ENCODE results near the gene CLEC10A.
A peak's percentile ranks its signal among the peaks of the same experiment; 100 is the strongest.

Gene CLEC10A

GRCh38 chr17:7046127-7046724 is 33.8 kb downstream of the CLEC10A start:
- TF ChIP-seq CTCF (IDR thresholded peaks at IDR 0.05; ENCODE audit: low read depth, low read length) = no peak
- no peak overlapping the region for H3K4me3 ChIP-seq (ENCODE audit: low read depth, low read length)

DNA sequence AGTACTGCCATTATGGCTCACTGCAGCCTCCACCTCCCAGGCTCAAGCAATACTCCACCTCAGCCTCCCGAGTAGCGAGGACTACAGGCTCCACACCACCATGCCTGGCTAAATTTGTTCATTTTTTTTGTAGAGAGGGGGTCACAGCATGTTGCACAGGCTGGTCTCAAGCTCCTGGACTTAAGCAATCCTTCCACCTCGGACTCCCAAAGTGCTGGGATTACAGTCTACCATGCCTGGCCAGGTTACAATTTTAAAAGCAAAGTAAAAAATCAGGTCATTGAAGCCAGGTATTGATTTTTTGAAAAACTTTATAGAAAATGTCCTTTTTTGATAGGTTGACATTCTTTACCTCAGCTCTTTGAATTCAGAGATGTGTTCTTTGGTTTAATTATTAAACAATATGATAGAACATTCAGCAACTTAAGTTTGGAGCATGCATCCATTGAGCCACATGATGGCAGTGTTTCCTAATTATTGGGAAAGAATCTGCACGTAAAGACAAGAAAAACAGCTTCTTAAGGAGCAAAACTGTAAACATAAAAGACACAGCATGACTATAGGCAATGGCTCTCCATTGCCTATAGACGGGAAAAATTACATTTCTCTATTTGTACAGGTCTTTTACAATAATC is 34.4 kb downstream of the CLEC10A start:
- peak; percentile 47; the same call in 1 of the 2 replicates for TF ChIP-seq CTCF (IDR thresholded peaks at IDR 0.05; ENCODE audit: low read depth, low read length)
- no peak overlapping the region for H3K4me3 ChIP-seq (ENCODE audit: low read depth, low read length)

DNA sequence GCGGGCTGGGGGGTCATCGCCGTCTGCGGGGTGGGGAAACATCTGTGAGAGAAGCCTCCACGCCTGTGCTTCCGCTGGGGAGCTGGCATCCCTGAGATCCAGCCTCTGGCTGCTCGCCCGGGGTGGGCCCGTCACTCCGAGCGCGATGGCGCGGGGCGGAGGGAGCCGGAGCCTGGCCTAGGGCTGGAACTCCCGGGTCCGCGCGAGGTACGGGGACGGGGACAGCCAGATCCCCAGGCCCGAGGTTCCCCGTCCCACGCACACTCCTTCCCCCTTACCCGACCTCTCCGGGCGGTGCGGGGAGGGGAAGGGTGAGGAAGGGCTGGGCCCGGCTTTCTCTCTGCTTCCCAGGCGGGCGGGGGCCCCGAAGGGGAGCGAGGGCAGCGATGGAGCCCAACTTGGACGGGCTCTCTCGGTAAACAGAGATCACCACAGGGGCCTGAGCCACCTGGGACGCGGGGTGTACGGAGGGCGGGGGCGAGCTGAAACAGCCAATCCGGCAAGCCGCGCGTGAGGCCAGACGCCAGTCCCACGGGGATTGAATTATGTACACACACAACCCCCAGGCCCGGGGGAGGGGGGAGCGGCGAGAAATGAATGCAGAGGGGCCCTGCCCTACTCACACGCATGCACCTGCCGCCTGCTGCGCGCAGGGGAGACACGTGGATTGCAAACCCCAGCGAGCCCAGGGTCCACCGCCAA is 36.4 kb downstream of the CLEC10A start, which contains the start of gene SLC16A11:
SLC16A11 (minus strand) TSS at position 596 of the 702 bp plus-strand sequence; CDS start at position 17, 579 bp downstream.
- TF ChIP-seq CTCF (IDR thresholded peaks at IDR 0.05; ENCODE audit: low read depth, low read length) = no peak
- peak within 1 kb of the TSS; percentile 40 for H3K4me3 ChIP-seq (ENCODE audit: low read depth, low read length)

DNA sequence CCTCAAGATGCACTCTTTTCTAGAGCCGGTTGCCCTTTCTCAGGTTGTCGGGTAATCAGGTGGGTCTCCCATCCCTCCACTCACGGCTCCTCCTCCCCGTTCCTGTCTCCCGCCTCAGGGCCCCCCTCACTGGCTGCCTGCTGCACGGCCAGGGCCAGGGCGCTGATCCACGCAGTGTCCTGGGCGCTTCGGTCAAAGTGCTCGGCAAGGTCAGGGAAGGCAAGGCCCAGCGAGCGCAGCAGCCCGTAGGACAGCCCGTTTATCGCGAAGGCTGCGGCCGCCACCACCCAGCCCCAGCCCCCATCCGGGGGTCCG is 36.9 kb downstream of the CLEC10A start:
- no peak overlapping the region for H3K4me3 ChIP-seq (ENCODE audit: low read depth, low read length)
- no peak for TF ChIP-seq CTCF (IDR thresholded peaks at IDR 0.05; ENCODE audit: low read depth, low read length)

DNA sequence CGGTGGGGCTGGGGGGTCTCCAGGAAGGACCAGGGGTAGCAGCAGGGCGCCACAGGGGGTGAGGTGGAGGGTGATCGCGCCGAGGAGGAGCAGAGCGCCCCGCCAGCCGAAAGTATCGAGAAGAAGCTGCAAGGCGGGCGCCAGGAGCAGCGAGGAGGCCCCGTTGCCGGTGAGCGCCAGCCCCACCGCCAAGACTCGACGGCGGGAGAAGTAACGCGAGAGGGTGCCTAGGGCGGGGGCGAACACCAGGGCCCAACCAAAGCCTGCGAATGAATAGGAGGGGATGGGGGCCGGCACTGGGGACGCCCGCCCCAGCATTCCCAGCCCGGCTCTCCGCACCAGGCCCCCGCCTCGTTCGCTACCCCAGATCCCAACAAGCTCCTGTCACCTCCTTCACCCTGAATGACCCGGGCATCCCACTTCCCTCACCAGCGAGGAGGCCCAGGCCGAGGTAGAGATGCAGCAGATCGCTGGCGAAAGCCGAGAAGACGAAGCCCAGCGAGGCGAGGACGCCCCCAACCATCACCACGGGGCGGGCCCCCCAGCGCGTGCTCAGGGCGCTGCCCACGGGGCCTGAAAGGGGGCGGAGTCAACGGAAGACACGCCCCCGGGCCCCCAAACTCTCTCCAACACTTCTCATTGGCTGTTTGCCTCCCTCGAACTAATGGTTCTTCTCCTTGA is 37.4 kb downstream of the CLEC10A start:
- H3K4me3 ChIP-seq (ENCODE audit: low read depth, low read length) = no peak overlapping the region
- TF ChIP-seq CTCF (IDR thresholded peaks at IDR 0.05; ENCODE audit: low read depth, low read length) = no peak

- TF ChIP-seq CTCF (IDR thresholded peaks at IDR 0.05; ENCODE audit: low read depth, low read length) = no peak
- no peak overlapping the region for H3K4me3 ChIP-seq (ENCODE audit: low read depth, low read length)
Measured at GRCh38 chr17:7041607-7042500, 38.2 kb downstream of the CLEC10A start.

All from WI38 (cell line).